CD4-positive, alpha-beta T cell (primary cell): Measurements from ENCODE around the gene ADCY5. TPM values are rescaled to one million over a fixed set of nuclear protein-coding genes. Genes with fewer than 3 reads are reported as not detected.
A peak's percentile ranks its signal among the peaks of the same experiment; 100 is the strongest.

Experiments
- ATAC-seq: fragments of 200-7000 bp; cut with Tn5 transposase; one replicate; pipeline ENCODE4 v1.10.0; 2022; ENCODE audit warnings: mild to moderate bottlenecking; ENCODE audit not compliant: poor library complexity
- CTCF ChIA-PET: fragments of 350-600 bp; sonication (Branson Sonifier 250); formaldehyde crosslinking; loops from one replicate; lab custom pipeline; 2021; ENCODE audit warnings: antibody characterized with exemption, inconsistent platforms; lab: Charles Lee
- POLR2A ChIA-PET: fragments of 350-600 bp; sonication (Branson Sonifier 250); formaldehyde crosslinking; loops from one replicate; lab custom pipeline; 2021; ENCODE audit warnings: antibody characterized with exemption, inconsistent platforms; lab: Charles Lee
- DNase-seq, 14 experiments: peaks; one replicate each; pipeline ENCODE4 v3.0.0-alpha.2; 2013 to 2020; ENCODE audit warnings: mixed read lengths in 2 of 14
- H3K27ac ChIP-seq, 2 donors: one replicate each; pipeline versions ENCODE4 v1.5.1 to v1.7.0; 2013; ENCODE audit warnings: low read length in 2 of 2, low read depth in 1 of 2, mild to moderate bottlenecking in 1 of 2
- H3K27me3 ChIP-seq, 2 experiments: 1 replicate in 1 of 2; 2 replicates in 1 of 2; pipeline versions ENCODE4 v1.6.1 to v1.7.0; 2013; ENCODE audit warnings: low read length in 2 of 2, control low read depth in 1 of 2, mild to moderate bottlenecking in 1 of 2, moderate library complexity in 1 of 2; ENCODE audit not compliant: insufficient read depth in 2 of 2, control insufficient read depth in 1 of 2
- H3K36me3 ChIP-seq: one replicate; pipeline ENCODE4 v1.6.1; 2013; ENCODE audit warnings: low read length, control low read depth; ENCODE audit not compliant: insufficient read depth
- H3K4me1 ChIP-seq: one replicate; pipeline ENCODE4 v1.6.1; 2013; ENCODE audit warnings: low read length, control low read depth; ENCODE audit not compliant: insufficient read depth
- H3K4me3 ChIP-seq: one replicate; pipeline ENCODE4 v1.5.1; 2013; ENCODE audit warnings: mild to moderate bottlenecking, low read length, moderate library complexity
- H3K9me3 ChIP-seq, 2 experiments: 1 replicate in 1 of 2; 2 replicates in 1 of 2; pipeline versions ENCODE4 v1.6.1 to v1.7.0; 2013; ENCODE audit warnings: low read length in 2 of 2, mild to moderate bottlenecking in 2 of 2, control low read depth in 1 of 2, moderate library complexity in 1 of 2; ENCODE audit not compliant: control insufficient read depth in 1 of 2, insufficient read depth in 1 of 2
- H3K27ac Mint-ChIP-seq: one replicate; pipeline ENCODE4 v1.8.0; 2020; ENCODE audit warnings: mixed read lengths
- H3K27me3 Mint-ChIP-seq: one replicate; pipeline ENCODE4 v1.8.0; 2021; ENCODE audit warnings: mixed read lengths
- H3K36me3 Mint-ChIP-seq: one replicate; pipeline ENCODE4 v1.8.0; 2021; ENCODE audit warnings: low read depth, mixed read lengths
- H3K4me1 Mint-ChIP-seq: one replicate; pipeline ENCODE4 v1.8.0; 2021; ENCODE audit warnings: low read depth, mixed read lengths
- H3K4me3 Mint-ChIP-seq: one replicate; pipeline ENCODE4 v1.8.0; 2020; ENCODE audit warnings: mild to moderate bottlenecking, mixed read lengths
- H3K9me3 Mint-ChIP-seq: one replicate; pipeline ENCODE4 v1.8.0; 2020; ENCODE audit warnings: mixed read lengths
- CTCF ChIP-seq: fragments of 200-600 bp; IDR thresholded peaks from one replicate; pipeline ENCODE4 v1.8.0; 2022; ENCODE audit warnings: antibody characterized with exemption, mild to moderate bottlenecking
- intact Hi-C, 2 experiments: fragments of 100-400 bp; cut with DNase I in 1 of 2; cut with micrococcal nuclease in 1 of 2; formaldehyde crosslinking; loops; one replicate each; pipeline versions ENCODE4 v1.15.1 to v1.9.0; 2023 to 2025; cut with DNase I, micrococcal nuclease
- total RNA-seq, 174 experiments: library from RNA in 2 of 174; stranded (reverse) in 2 of 174; gene quantifications; one replicate each; pipeline ENCODE4 v1.2.3 and lab custom pipeline; 2021 to 2026

Gene ADCY5
- total RNA-seq, 2 experiments from 2014 or later = not detected

DNA sequence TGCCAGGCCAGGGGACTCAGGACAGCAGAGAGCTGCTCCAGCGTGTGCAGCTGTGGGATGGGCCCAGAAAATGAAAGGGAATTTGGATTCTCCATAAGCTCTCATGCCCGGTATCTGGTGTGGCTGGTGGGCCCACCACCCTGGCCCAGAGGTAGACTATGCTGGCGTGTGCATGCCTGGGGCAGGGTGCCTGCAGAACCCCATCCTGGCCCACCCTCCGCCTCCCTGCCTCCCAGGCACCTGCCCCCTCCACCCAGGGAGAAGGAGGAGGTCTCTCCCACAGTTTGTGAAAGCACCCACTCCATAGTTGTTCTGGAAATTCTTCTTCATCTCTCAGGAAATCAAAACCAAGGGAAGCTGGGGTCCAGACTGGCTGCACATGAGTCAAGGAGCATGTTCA is 112.9 kb downstream of the ADCY5 start:
- DNase-seq = no peak
- H3K9me3 ChIP-seq = peaks cover 0 to 15% of the 10 kb centered on the region in 2 experiments
- no peak for ATAC-seq
- TF ChIP-seq CTCF = no peak
- H3K4me1 Mint-ChIP-seq = peaks cover 7% of the 10 kb centered on the region
- H3K27ac Mint-ChIP-seq = no peak overlapping the region
- H3K4me3 ChIP-seq = no peak overlapping the region
- no peaks in the 10 kb centered on the region for H3K9me3 Mint-ChIP-seq
- H3K4me1 ChIP-seq = peaks cover 4% of the 10 kb centered on the region
- no peaks in the 10 kb centered on the region for H3K36me3 ChIP-seq
- POLR2A ChIA-PET = no interaction called here
- no peak overlapping the region for H3K27ac ChIP-seq
- intact Hi-C loops = no loop called here
- no peak overlapping the region for H3K4me3 Mint-ChIP-seq
- H3K36me3 Mint-ChIP-seq = no peaks in the 10 kb centered on the region
- H3K27me3 ChIP-seq = no peaks in the 10 kb centered on the region
- CTCF ChIA-PET = no interaction called here
- no peaks in the 10 kb centered on the region for H3K27me3 Mint-ChIP-seq

DNA sequence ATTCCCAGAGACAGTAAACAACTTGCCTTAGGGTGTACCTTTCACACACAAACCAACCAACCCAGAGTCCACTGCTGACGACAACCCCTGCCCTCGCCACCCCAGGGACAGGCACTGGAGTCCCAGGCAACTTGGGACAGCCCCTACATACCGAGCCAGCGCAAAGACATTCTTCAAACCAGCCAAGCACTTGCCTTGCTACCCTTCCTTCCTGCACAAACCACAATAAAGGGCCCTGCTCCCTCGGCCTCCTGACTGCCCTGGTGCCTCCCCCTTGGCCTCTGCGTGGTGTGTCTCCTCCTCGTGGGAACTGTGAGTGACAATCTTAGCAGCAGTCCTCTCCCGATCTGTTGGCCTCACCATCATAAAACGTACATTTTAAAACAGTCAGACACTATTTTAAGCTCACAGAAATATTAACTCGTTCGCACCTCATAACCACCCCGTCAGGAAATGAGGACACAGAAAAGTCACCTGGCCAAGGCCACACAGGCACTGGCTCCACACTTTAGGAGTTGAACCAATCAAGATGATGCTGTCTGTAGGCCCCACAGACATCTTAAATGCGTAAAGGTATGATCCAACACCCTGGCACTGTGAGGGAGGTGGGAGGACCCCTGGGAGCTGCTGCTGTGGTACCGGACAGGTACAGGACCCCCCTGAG is 113.8 kb downstream of the ADCY5 start:
- H3K4me3 Mint-ChIP-seq = no peak overlapping the region
- no peaks in the 10 kb centered on the region for H3K36me3 ChIP-seq
- CTCF ChIA-PET = no interaction called here
- no peak overlapping the region for H3K27ac Mint-ChIP-seq
- DNase-seq (peak in 1 of 14 experiments; percentile 11), ATAC-seq (no peak)
- H3K4me1 Mint-ChIP-seq = peaks cover 7% of the 10 kb centered on the region
- POLR2A ChIA-PET = no interaction called here
- H3K4me1 ChIP-seq = peaks cover 4% of the 10 kb centered on the region
- no peak overlapping the region for H3K4me3 ChIP-seq
- H3K27me3 Mint-ChIP-seq = no peaks in the 10 kb centered on the region
- no peak for TF ChIP-seq CTCF
- peaks cover 0 to 15% of the 10 kb centered on the region in 2 experiments for H3K9me3 ChIP-seq
- H3K9me3 Mint-ChIP-seq = no peaks in the 10 kb centered on the region
- no peaks in the 10 kb centered on the region for H3K27me3 ChIP-seq
- no peaks in the 10 kb centered on the region for H3K36me3 Mint-ChIP-seq
- H3K27ac ChIP-seq = no peak overlapping the region
- intact Hi-C loops = no loop called here

DNA sequence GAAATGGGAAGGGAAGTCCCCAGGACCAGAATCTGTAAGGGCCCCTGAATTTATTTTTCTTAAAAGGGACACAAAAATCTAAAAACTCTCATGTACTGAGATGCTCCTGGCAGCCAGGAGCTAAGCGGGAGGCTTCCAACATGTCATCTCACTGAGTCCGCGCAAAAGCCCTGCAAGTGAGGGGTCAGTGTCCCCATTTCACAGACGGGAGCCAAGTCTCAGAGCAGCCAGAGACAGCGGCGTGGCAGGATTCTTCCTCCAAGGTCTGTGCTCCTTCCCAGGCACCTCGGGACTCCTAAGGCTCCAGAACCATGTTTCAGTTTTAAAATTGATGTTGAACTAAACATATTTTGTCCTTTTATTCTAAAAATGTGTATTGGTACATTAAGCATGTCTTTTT is 114.8 kb downstream of the ADCY5 start:
- Mint-ChIP-seq H3K9me3 (no peaks in the 10 kb centered on the region), H3K27me3 (no peaks in the 10 kb centered on the region), H3K27ac (no peak overlapping the region), H3K4me1 (peaks cover 7% of the 10 kb centered on the region), H3K4me3 (no peak overlapping the region), H3K36me3 (no peaks in the 10 kb centered on the region)
- peaks cover 0 to 15% of the 10 kb centered on the region in 2 experiments for H3K9me3 ChIP-seq
- H3K27ac ChIP-seq = no peak overlapping the region
- intact Hi-C loops = loop anchor here in 1 of 2 experiments (5.0 kb wide), 1 partner anchor 153 kb away; no protein-coding TSS in a partner anchor
- POLR2A ChIA-PET = no interaction called here
- no peak for TF ChIP-seq CTCF
- H3K4me1 ChIP-seq = peaks cover 4% of the 10 kb centered on the region
- no peak for ATAC-seq
- CTCF ChIA-PET = no interaction called here
- no peaks in the 10 kb centered on the region for H3K27me3 ChIP-seq
- no peak for DNase-seq
- no peaks in the 10 kb centered on the region for H3K36me3 ChIP-seq
- H3K4me3 ChIP-seq = no peak overlapping the region
